ENCODE measurements around the gene PRR11. TPM values are rescaled to one million over a fixed set of nuclear protein-coding genes. Genes with fewer than 3 reads are reported as not detected.

The PRR11 gene
- total and polyA plus RNA-seq, 2 of the 4 experiments (the other 2 are of a cell fraction) = 8.6 to 24.0 TPM

DNA sequence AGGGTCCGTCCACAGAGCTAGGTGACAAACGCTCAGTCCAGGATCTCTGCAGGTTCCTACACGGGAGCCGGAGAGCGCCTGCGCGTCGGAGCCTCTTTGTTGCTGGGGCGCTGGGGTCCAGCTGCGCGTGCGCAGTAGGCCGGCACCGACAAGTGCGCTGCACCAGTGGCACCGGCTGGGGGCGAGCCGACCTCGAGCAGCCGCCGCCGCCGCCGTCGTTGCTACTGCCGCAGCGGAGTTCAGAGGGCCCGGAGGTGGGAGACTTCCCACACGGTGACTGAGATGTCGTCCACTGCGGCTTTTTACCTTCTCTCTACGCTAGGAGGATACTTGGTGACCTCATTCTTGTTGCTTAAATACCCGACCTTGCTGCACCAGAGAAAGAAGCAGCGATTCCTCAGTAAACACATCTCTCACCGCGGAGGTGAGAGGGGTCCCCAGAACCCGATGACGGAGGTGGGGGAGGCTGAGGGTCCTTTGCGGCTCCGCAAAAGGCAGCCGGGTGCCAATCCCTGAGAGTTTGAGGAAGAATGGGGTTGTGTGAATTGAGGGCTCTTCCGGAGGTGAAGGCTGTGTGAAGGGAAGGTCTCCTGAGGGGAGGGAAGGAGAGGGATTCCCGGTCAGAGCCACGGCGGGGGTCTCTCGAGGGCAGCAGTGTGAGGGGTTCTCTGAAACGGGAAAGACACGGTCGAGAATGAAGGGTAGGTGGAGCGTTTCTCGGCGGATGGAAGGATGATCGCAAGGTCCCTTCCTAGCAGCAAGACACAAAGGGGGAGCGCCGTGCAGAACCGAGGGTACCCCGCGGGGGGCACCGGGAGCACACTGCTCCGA, 65.0 kb downstream of the PRR11 start, which contains the start of gene GDPD1:
TSS of gene GDPD1 (plus strand) at position 184 of the 831 bp plus-strand sequence. CDS start at position 283, 99 bp downstream.
- Histone ChIP-seq H2BK5ac (ENCODE audit: low read depth, low read length, poor library complexity, severe bottlenecking) (no peak within 1 kb of the TSS), H4K91ac (ENCODE audit: insufficient read depth, low read depth, low read length) (peak within 1 kb of the TSS; percentile 24; the same call in 1 of the 2 replicates), H3K23ac (ENCODE audit: low read depth, low read length) (peak within 1 kb of the TSS; percentile 88), H3K9ac (ENCODE audit: low read depth, low read length) (peak within 1 kb of the TSS; percentile 60), H4K8ac (ENCODE audit: low read depth in 2 of 2, low read length in 2 of 2) (peak within 1 kb of the TSS; percentile 95 to 96), H3K4me3 (ENCODE audit: insufficient read depth, low read depth, low read length) (peak within 1 kb of the TSS; percentile 69), H4K5ac (ENCODE audit: low read depth, low read length) (peak within 1 kb of the TSS; percentile 31; the same call in 1 of the 2 replicates), H3K27me3 (ENCODE audit: control insufficient read depth, insufficient read depth, low read length) (no peaks in the 10 kb centered on the region), H2BK20ac (ENCODE audit: low read depth, low read length) (no peak within 1 kb of the TSS), H3K4me1 (ENCODE audit: control insufficient read depth, insufficient read depth, low read length) (no peaks in the 10 kb centered on the region), H3K79me1 (ENCODE audit: low read depth in 1 of 2, low read length in 2 of 2) (0 out of 4 replicates have a peak, but pooled peaks cover 0 to 6% of the 10 kb centered on the region in 2 experiments), H2BK120ac (ENCODE audit: low read depth, low read length) (0 out of 2 replicates have a peak within 1 kb of the TSS, but pooled peaks have one; percentile 26), H3K4ac (ENCODE audit: low read depth, low read length) (peak within 1 kb of the TSS; percentile 61), H3K56ac (ENCODE audit: extremely low read depth, insufficient read depth, low read length) (peak within 1 kb of the TSS; percentile 47; the same call in 1 of the 2 replicates), H4K20me1 (ENCODE audit: insufficient read depth, low read length) (no peaks in the 10 kb centered on the region), H3K18ac (ENCODE audit: low read depth, low read length) (no peak within 1 kb of the TSS), H3K27ac (ENCODE audit: insufficient read depth, low read length) (peak within 1 kb of the TSS; percentile 0; the same call in 1 of the 2 replicates), H2AK5ac (ENCODE audit: low read depth, low read length) (no peak within 1 kb of the TSS), H2AK9ac (replicated peaks; ENCODE audit: low read depth, low read length, poor library complexity) (peak within 1 kb of the TSS; percentile 69), H3K9me1 (ENCODE audit: insufficient read depth, low read length) (no peaks in the 10 kb centered on the region), H3K36me3 (ENCODE audit: control insufficient read depth, insufficient read depth, low read length) (no peaks in the 10 kb centered on the region), H2BK15ac (ENCODE audit: low read depth, low read length) (peak within 1 kb of the TSS; percentile 39; the same call in 1 of the 3 replicates), H2AFZ (replicated peaks; ENCODE audit: low read length, poor library complexity) (peak within 1 kb of the TSS; percentile 95), H3K14ac (replicated peaks; ENCODE audit: low read depth, low read length) (peak within 1 kb of the TSS; percentile 86), H3K9me3 (ENCODE audit: control insufficient read depth, insufficient read depth, low read length) (no peaks in the 10 kb centered on the region), H3K4me2 (ENCODE audit: low read depth, low read length) (peak within 1 kb of the TSS; percentile 90)
- TF ChIP-seq, protein P1, sequence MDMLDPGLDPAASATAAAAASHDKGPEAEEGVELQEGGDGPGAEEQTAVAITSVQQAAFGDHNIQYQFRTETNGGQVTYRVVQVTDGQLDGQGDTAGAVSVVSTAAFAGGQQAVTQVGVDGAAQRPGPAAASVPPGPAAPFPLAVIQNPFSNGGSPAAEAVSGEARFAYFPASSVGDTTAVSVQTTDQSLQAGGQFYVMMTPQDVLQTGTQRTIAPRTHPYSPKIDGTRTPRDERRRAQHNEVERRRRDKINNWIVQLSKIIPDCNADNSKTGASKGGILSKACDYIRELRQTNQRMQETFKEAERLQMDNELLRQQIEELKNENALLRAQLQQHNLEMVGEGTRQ (IDR thresholded peaks at IDR 0.05; ENCODE audit: low read depth, low read length) = no peak
- TF ChIP-seq CHD1 (IDR thresholded peaks at IDR 0.05; ENCODE audit: low read depth, low read length) (no peak), RAD21 (IDR thresholded peaks at IDR 0.05; ENCODE audit: low read length) (peak; percentile 55), SMC3 (IDR thresholded peaks at IDR 0.05; ENCODE audit: low read depth, low read length) (peak; percentile 13; the same call in 1 of the 2 replicates)
- TF ChIP-seq, protein P2, sequence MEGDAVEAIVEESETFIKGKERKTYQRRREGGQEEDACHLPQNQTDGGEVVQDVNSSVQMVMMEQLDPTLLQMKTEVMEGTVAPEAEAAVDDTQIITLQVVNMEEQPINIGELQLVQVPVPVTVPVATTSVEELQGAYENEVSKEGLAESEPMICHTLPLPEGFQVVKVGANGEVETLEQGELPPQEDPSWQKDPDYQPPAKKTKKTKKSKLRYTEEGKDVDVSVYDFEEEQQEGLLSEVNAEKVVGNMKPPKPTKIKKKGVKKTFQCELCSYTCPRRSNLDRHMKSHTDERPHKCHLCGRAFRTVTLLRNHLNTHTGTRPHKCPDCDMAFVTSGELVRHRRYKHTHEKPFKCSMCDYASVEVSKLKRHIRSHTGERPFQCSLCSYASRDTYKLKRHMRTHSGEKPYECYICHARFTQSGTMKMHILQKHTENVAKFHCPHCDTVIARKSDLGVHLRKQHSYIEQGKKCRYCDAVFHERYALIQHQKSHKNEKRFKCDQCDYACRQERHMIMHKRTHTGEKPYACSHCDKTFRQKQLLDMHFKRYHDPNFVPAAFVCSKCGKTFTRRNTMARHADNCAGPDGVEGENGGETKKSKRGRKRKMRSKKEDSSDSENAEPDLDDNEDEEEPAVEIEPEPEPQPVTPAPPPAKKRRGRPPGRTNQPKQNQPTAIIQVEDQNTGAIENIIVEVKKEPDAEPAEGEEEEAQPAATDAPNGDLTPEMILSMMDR (conservative IDR thresholded peaks at IDR 0.05; ENCODE audit: low read depth, low read length) = peak; percentile 63
- ChIA-PET CTCF (interaction anchor here (0.6 to 0.8 kb wide), 3 partner anchors 10 to 52 kb away, joined by 3 to 5 read pairs (median 3); no protein-coding TSS in a partner anchor), POLR2A (ENCODE audit: unreplicated experiment) (no interaction called here)
- peak; percentile 98 for ATAC-seq (ENCODE audit: low read depth)
- in situ Hi-C loops (cut with MboI; ENCODE audit: low sequenced_read_pairs) = no loop called here
- 1% methylated on average over 24 of the region's 60 CpGs; no CpG with 5 or more reads in 1 of the 2 experiments for WGBS, 2 experiments (ENCODE audit: extremely low coverage in 2 of 2, insufficient read length in 1 of 2)
- DNase-seq = peak; percentile 87
- dilution Hi-C loops (cut with HindIII; ENCODE audit: low sequenced_read_pairs, unreplicated experiment) = no loop called here
- intact Hi-C loops (cut with micrococcal nuclease) = loop anchor here (2.0 to 5.0 kb wide), 2 partner anchors 90 to 222 kb away; no protein-coding TSS in a partner anchor
- no TSS peak for BruUV-seq (replicated peaks)
